Psoas muscle (tissue), 8 donors: ENCODE data around the gene FEM1C. TPM values are rescaled to one million over a fixed set of nuclear protein-coding genes. Genes with fewer than 3 reads are reported as not detected.
A peak's percentile ranks its signal among the peaks of the same experiment; 100 is the strongest.

Experiments
- ATAC-seq, 4 donors: fragments of 200-7000 bp; cut with Tn5 transposase; one replicate each; pipeline ENCODE4 v1.9.1; 2020; ENCODE audit warnings: moderate library complexity in 3 of 4, mild to moderate bottlenecking in 2 of 4
- DNase-seq, 2 donors: peaks; one replicate each; pipeline ENCODE4 v3.0.0-alpha.2; 2020
- H3K27ac ChIP-seq: fragments of 200-600 bp; one replicate; pipeline ENCODE4 v1.8.0; 2022
- H3K27me3 ChIP-seq, 3 donors: fragments of 200-600 bp in 1 of 3; one replicate each; pipeline versions ENCODE4 v1.6.1 to v1.8.0; 2013 to 2022; ENCODE audit warnings: low read length in 2 of 3, mild to moderate bottlenecking in 2 of 3, moderate library complexity in 1 of 3; ENCODE audit not compliant: insufficient read depth in 3 of 3
- H3K36me3 ChIP-seq, 2 donors: fragments of 200-600 bp in 1 of 2; one replicate each; pipeline versions ENCODE4 v1.6.1 to v1.8.0; 2013 to 2022; ENCODE audit warnings: low read depth in 1 of 2, mild to moderate bottlenecking in 1 of 2, moderate library complexity in 1 of 2; ENCODE audit not compliant: insufficient read depth in 1 of 2
- H3K4me1 ChIP-seq: fragments of 200-600 bp; one replicate; pipeline ENCODE4 v1.8.0; 2022
- H3K4me3 ChIP-seq: fragments of 200-600 bp; one replicate; pipeline ENCODE4 v1.8.0; 2022; ENCODE audit warnings: mild to moderate bottlenecking
- H3K9me3 ChIP-seq: fragments of 200-600 bp; one replicate; pipeline ENCODE4 v1.8.0; 2022
- WGBS, 3 donors: extraction: QIAGEN DNeasy Blood & Tissue Kit; methylation state at CpG; one replicate each; pipeline versions ENCODE4 v1.1.6 to v1.1.7; 2013; 5-methylcytosine and 5-hydroxymethylcytosine counted together
- intact Hi-C, 2 donors: fragments of 100-400 bp; cut with DNase I; formaldehyde crosslinking; loops; one replicate each; pipeline versions ENCODE4 v1.11.0 to v1.14.2; 2022
- polyA plus RNA-seq, 3 donors: library from polyadenylated mRNA; stranded (reverse); fragments of 200-250 nt; gene quantifications; one replicate each; pipeline ENCODE4 v1.2.3, GENCODE V29; 2013
- total RNA-seq, 4 donors: library from RNA; stranded (reverse); fragmentation: NEBNext Ultra II Directional in 2 of 4; extraction: Animal tissue kit (Norgen Biotek cat#: 25700) in 2 of 4; gene quantifications; one replicate each; pipeline versions ENCODE4 v1.2.1 to v1.2.4, GENCODE V29; 2021 to 2023
- TF ChIP-seq, protein P1 (sequence below): fragments of 200-600 bp; IDR thresholded peaks from one replicate; pipeline ENCODE4 v1.8.0; 2022; ENCODE audit warnings: antibody characterized with exemption
- donor health status: healthy with polysubstance abuse.
- donor health status: DM: no; HTN: no; CAD: no; lungs with moderate emphysema.
- donor health status: Bipolar disorder and iron deficiency.
- donor health status: healthy.
- donor health status: DM: yes; HTN: yes; CAD: no.
- donor health status: DM: no; HTN: no; CAD: no.
- donor health status: DM: no; HTN: no; CAD: no.
- donor health status: DM: yes; HTN: yes; CAD: no.

Gene FEM1C
- total and polyA plus RNA-seq, 7 donors: 9.1 to 44.5 (median 26.0) TPM

DNA sequence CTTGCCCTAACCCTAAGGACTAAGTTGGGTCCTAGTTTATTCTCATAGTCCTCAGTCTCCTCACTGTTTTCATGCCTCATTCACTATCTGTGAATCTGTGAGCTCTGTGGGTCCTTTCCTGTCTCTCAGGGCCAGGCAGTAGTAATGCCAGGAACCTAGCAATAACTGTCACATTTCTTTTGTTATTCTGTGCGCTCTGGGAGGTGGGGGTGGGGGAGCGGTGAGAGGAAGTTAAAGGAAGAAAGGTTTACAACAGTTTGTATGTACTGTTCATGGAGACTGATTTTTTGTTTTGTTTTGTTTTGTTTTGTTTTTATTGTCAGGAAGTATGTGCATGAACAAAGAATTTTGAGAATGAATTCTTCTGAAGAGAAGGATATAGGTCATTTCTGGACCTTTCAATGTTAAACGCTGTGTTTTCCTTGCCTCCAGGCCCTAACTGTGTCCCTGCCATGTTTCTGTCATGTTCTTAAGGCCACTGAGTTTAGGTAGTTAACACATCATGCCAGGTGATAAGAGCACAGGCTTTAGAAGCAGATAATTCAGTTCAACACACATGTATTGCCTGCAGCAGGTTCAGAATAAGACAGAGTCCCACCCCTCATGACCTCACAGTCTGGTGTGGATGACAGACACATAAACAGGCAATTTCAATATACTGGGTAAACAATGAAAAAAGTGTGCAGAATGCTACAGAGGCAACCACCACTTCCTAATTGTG, 13.3 kb upstream of the FEM1C start:
- no peak for DNase-seq
- no peaks in the 10 kb centered on the region for H3K36me3 ChIP-seq
- TF ChIP-seq, protein P1, sequence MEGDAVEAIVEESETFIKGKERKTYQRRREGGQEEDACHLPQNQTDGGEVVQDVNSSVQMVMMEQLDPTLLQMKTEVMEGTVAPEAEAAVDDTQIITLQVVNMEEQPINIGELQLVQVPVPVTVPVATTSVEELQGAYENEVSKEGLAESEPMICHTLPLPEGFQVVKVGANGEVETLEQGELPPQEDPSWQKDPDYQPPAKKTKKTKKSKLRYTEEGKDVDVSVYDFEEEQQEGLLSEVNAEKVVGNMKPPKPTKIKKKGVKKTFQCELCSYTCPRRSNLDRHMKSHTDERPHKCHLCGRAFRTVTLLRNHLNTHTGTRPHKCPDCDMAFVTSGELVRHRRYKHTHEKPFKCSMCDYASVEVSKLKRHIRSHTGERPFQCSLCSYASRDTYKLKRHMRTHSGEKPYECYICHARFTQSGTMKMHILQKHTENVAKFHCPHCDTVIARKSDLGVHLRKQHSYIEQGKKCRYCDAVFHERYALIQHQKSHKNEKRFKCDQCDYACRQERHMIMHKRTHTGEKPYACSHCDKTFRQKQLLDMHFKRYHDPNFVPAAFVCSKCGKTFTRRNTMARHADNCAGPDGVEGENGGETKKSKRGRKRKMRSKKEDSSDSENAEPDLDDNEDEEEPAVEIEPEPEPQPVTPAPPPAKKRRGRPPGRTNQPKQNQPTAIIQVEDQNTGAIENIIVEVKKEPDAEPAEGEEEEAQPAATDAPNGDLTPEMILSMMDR: no peak
- WGBS, 3 donors: 63 to 71% (median 70%) methylated on average over 3 of the region's 3 CpGs
- no peak overlapping the region for H3K27ac ChIP-seq
- H3K4me3 ChIP-seq: no peak overlapping the region
- intact Hi-C loops: no loop called here
- ATAC-seq: peak in 1 of 4 donors; percentile 37
- peaks cover 0 to 2% (median 0%) of the 10 kb centered on the region in 3 donors for H3K27me3 ChIP-seq
- no peaks in the 10 kb centered on the region for H3K9me3 ChIP-seq
- H3K4me1 ChIP-seq: peaks cover 17% of the 10 kb centered on the region

DNA sequence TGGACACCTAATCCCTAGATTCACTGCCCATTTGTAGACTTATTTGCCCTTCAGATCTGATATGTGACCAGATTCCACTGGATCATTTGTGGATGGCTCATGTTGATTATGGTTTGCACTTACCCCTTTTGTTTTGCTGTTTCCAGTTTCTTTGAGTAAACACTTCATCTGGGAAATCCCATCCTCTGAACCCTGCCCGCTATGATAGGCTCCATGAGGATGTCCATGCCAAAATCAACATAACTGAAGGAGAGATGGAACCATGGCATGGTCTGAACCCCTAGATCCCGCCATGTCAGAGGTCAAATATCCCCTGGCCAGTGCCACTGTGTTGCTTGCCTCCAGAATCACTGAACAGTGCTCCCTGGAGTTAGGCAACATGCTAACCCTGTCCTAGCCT, 11.7 kb upstream of the FEM1C start:
- no peak for DNase-seq
- TF ChIP-seq, protein P1: no peak
- Histone ChIP-seq H3K4me3 (no peak overlapping the region), H3K36me3 (no peaks in the 10 kb centered on the region), H3K9me3 (no peaks in the 10 kb centered on the region), H3K27me3 (peaks cover 0 to 2% (median 0%) of the 10 kb centered on the region in 3 donors), H3K4me1 (peaks cover 17% of the 10 kb centered on the region), H3K27ac (no peak overlapping the region)
- 93 to 98% (median 93%) methylated on average over 2 of the region's 2 CpGs for WGBS, 3 donors
- ATAC-seq: no peak
- intact Hi-C loops: no loop called here

DNA sequence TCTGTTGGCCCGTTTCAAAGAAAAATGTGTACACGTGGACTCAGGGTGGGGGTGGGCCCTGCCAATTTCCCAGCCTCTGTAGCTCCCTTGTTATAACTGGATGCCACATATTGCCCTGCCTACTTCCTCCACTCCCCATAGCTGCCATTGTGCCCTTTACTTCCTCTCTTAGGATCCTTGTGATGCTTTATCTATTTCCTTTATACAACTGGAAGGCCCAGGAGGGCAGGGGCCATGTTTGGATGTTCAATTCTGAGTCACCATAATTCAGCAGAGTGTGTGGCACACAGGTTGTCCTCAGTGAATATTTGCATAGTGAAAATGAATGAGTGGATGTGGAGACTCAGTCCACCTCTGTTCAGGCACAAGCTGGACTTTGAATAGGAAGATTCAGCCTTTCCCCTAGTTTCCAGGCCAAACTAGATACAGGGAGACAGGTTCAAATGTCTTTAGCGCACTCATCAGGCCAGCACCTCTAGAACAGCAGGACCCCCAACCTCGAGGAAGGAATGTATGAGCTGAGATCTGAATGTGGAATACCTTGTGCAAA, 10.6 kb upstream of the FEM1C start:
- H3K27ac ChIP-seq: no peak overlapping the region
- TF ChIP-seq, protein P1: no peak
- no peak for DNase-seq
- peaks cover 17% of the 10 kb centered on the region for H3K4me1 ChIP-seq
- WGBS, 3 donors: 87 to 91% (median 90%) methylated on average over 4 of the region's 4 CpGs
- no peaks in the 10 kb centered on the region for H3K36me3 ChIP-seq
- intact Hi-C loops: no loop called here
- H3K9me3 ChIP-seq: no peaks in the 10 kb centered on the region
- H3K4me3 ChIP-seq: no peak overlapping the region
- H3K27me3 ChIP-seq: peaks cover 0 to 2% (median 0%) of the 10 kb centered on the region in 3 donors
- ATAC-seq: no peak

DNA sequence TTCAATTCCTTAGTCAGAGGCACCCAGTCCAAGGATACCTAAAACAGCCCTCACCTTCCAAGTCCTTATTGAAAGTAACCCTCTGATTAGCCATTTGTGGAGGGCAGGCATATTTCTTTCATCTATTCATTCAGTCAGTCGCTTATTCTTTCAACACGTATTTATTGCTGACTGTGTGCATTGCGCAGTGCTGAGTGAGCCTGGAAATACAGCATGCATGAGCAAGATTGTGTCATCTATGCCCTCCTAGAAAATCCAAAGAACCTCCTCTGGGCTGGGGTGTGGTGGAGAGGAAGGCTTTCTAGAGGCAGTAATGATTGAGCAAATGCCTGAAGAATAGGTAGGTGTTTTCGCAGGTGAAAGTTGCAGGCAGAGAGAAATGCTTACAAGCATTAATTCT, 8.5 kb upstream of the FEM1C start:
- H3K36me3 ChIP-seq: no peaks in the 10 kb centered on the region
- DNase-seq: no peak
- peaks cover 0 to 2% (median 0%) of the 10 kb centered on the region in 3 donors for H3K27me3 ChIP-seq
- ATAC-seq: peak in 1 of 4 donors; percentile 36
- no peak overlapping the region for H3K4me3 ChIP-seq
- H3K27ac ChIP-seq: no peak overlapping the region
- no peaks in the 10 kb centered on the region for H3K9me3 ChIP-seq
- TF ChIP-seq, protein P1: no peak
- intact Hi-C loops: no loop called here
- WGBS, 3 donors: 95 to 96% (median 96%) methylated on average over 4 of the region's 4 CpGs
- H3K4me1 ChIP-seq: no peaks in the 10 kb centered on the region
